Activated CD4-positive, alpha-beta memory T cell treated with anti-CD3 and anti-CD28 coated beads, Interleukin-2, amount 10 ng/mL, durations not matched to agents 7 days and 5 days (primary cell): ENCODE data around the gene METTL24. TPM values are rescaled to one million over a fixed set of nuclear protein-coding genes. Genes with fewer than 3 reads are reported as not detected.
"Not testable (repeated sequence)": the region's sequence is repeated elsewhere in the genome, so short reads cannot be mapped to it uniquely, and the experiment has no call there.

Source experiments
- CTCF ChIA-PET: fragments of 350-600 bp; sonication (Branson Sonifier 250); formaldehyde crosslinking; loops from one replicate; lab custom pipeline; 2021; ENCODE audit warnings: antibody characterized with exemption, inconsistent platforms; lab: Charles Lee
- POLR2A ChIA-PET: fragments of 350-600 bp; sonication (Branson Sonifier 250); formaldehyde crosslinking; loops from one replicate; lab custom pipeline; 2021; ENCODE audit warnings: antibody characterized with exemption; lab: Charles Lee
- DNase-seq: peaks from one replicate; pipeline ENCODE4 v3.0.0-alpha.2; 2020
- H3K27ac Mint-ChIP-seq: one replicate; pipeline ENCODE4 v1.8.0; 2021; ENCODE audit warnings: mild to moderate bottlenecking, mixed read lengths
- H3K27me3 Mint-ChIP-seq: one replicate; pipeline ENCODE4 v1.8.0; 2021; ENCODE audit warnings: mixed read lengths
- H3K36me3 Mint-ChIP-seq: one replicate; pipeline ENCODE4 v1.8.0; 2021; ENCODE audit warnings: low read depth, mixed read lengths
- H3K4me1 Mint-ChIP-seq: one replicate; pipeline ENCODE4 v1.8.0; 2021; ENCODE audit warnings: mixed read lengths
- H3K4me3 Mint-ChIP-seq: one replicate; pipeline ENCODE4 v1.8.0; 2021; ENCODE audit warnings: mild to moderate bottlenecking, mixed read lengths
- H3K9me3 Mint-ChIP-seq: one replicate; pipeline ENCODE4 v1.8.0; 2021; ENCODE audit warnings: mixed read lengths
- total RNA-seq, 2 experiments: library from RNA; stranded (reverse); gene quantifications; one replicate each; pipeline ENCODE4 v1.2.3, GENCODE V29; 2021

Gene METTL24
- total RNA-seq, 2 experiments from 2014 or later, result not detected

DNA sequence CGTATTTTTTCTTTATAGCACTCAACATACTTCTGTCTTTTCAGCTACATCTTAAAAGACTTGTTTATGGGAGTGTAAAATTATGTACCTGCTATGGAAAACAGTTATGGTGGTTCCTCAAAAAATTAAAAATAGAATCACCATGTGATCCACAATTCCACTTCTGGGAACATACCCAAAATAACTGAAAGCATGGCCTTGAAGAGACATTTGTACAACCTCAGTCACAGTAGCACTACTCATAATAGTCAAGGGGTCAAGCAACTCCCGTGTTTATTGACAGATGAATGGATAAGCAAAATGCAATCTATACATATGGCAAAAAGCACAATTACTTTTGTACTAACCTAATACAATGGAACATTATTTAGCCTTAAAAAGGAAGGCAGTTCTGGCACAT is 74.5 kb downstream of the METTL24 start:
- no peak overlapping the region for H3K27ac Mint-ChIP-seq

GRCh38 chr6:110282412-110282811 is 75.7 kb downstream of the METTL24 start:
- no peak overlapping the region for H3K4me3 Mint-ChIP-seq
- peaks cover 13% of the 10 kb centered on the region for H3K27me3 Mint-ChIP-seq
- no peaks in the 10 kb centered on the region for H3K4me1 Mint-ChIP-seq
- H3K9me3 Mint-ChIP-seq, result peaks cover 2% of the 10 kb centered on the region
- no peak overlapping the region for H3K27ac Mint-ChIP-seq
- no peaks in the 10 kb centered on the region for H3K36me3 Mint-ChIP-seq
- ChIA-PET CTCF (no interaction called here), POLR2A (no interaction called here)
- no peak for DNase-seq

More for the DNA sequence above, 74.5 kb downstream of the METTL24 start:
- no peaks in the 10 kb centered on the region for H3K36me3 Mint-ChIP-seq
- no peak overlapping the region for H3K4me3 Mint-ChIP-seq
- DNase-seq, result no peak
- CTCF ChIA-PET, result no interaction called here
- H3K4me1 Mint-ChIP-seq, result no peaks in the 10 kb centered on the region
- H3K9me3 Mint-ChIP-seq, result peaks cover 2% of the 10 kb centered on the region
- POLR2A ChIA-PET, result no interaction called here
- peaks cover 13% of the 10 kb centered on the region for H3K27me3 Mint-ChIP-seq

DNA sequence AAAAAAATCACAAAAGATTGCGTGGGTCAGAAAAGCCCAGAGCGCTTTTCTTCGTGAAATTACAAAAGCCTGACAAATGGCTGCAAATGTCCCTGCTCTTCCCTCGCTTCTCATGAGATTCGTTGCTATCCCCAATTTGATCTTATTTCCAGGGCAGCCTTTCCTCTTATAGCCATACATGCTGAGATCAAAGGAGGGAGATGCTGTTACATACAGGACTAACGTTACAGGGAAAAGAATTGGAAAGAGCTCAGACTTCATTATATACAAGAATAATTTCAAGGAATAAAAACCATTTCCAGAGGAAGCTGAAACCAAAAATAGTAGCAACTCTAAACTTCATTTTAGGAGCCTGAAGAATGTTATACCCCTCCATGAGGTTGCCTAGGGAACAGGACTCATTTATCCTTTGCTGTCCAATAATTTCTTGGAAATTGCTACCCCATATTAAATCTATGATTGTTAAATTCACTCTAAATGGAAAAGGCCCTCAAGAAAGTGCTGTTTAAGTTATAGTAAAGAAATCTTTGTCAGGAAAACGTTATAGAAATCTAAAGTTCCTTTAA is 81.0 kb downstream of the METTL24 start:
- DNase-seq, result no peak
- Mint-ChIP-seq H3K27me3 (peaks cover 10% of the 10 kb centered on the region), H3K27ac (no peak overlapping the region), H3K4me1 (no peaks in the 10 kb centered on the region), H3K4me3 (no peak overlapping the region), H3K9me3 (peaks cover 2% of the 10 kb centered on the region), H3K36me3 (no peaks in the 10 kb centered on the region)
- POLR2A ChIA-PET, result no interaction called here
- CTCF ChIA-PET, result no interaction called here

DNA sequence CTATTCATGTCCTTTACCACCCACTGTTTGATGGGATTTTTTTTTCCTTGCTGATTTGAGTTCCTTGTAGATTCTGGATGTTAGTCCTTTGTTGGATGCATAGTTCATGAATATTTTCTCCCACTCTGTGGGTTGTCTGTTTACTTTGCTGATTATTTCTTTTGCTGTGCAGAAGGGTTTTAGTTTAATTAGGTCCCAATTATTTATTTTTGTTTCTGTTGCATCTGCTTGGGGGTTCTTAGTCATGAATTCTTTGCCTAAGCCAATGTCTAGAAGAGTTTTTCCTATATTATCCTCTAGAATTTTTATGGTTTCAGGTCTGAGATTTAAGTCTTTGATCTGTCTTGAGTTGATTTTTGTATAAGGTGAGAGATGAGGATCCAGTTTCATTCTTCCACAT is 85.4 kb downstream of the METTL24 start:
- H3K27me3 Mint-ChIP-seq, result peaks cover 12% of the 10 kb centered on the region
- H3K9me3 Mint-ChIP-seq, POLR2A ChIA-PET, H3K27ac Mint-ChIP-seq, H3K4me1 Mint-ChIP-seq, CTCF ChIA-PET, DNase-seq, H3K4me3 Mint-ChIP-seq, H3K36me3 Mint-ChIP-seq: not testable (repeated sequence)

- peaks cover 12% of the 10 kb centered on the region for H3K27me3 Mint-ChIP-seq
- H3K4me1 Mint-ChIP-seq, result no peaks in the 10 kb centered on the region
These were observed 86.5 kb downstream of the METTL24 start for GRCh38 chr6:110271732-110272022.

DNA sequence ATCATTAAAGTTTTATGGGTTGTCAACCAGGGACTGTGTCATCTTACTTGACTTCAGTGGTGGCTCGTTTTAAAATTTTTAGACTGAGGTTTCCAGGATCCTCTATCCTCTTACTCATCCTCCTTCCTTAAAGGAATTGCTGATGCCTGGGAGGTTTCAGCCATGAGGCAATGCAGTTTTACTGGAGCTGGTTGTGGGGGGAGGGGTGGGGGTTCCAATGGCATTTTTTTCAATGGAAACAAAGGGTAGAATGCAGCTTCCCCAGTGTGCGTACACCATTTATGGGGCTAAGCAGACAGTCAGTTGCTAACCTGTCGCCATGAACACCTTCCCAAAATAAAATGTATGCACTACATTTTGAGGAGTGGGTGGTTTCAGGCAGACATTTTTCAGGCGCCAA is 88.0 kb downstream of the METTL24 start:
- Mint-ChIP-seq H3K4me3 (no peak overlapping the region), H3K9me3 (peaks cover 2% of the 10 kb centered on the region), H3K27ac (no peak overlapping the region), H3K4me1 (no peaks in the 10 kb centered on the region), H3K36me3 (no peaks in the 10 kb centered on the region), H3K27me3 (peaks cover 12% of the 10 kb centered on the region)
- ChIA-PET POLR2A (no interaction called here), CTCF (no interaction called here)
- DNase-seq, result no peak

More at GRCh38 chr6:110271732-110272022, 86.5 kb downstream of the METTL24 start:
- H3K27ac Mint-ChIP-seq, result no peak overlapping the region
- H3K4me3 Mint-ChIP-seq, result no peak overlapping the region
- no peaks in the 10 kb centered on the region for H3K36me3 Mint-ChIP-seq
- DNase-seq, result no peak
- no peaks in the 10 kb centered on the region for H3K9me3 Mint-ChIP-seq
- CTCF ChIA-PET, result no interaction called here
- POLR2A ChIA-PET, result no interaction called here

DNA sequence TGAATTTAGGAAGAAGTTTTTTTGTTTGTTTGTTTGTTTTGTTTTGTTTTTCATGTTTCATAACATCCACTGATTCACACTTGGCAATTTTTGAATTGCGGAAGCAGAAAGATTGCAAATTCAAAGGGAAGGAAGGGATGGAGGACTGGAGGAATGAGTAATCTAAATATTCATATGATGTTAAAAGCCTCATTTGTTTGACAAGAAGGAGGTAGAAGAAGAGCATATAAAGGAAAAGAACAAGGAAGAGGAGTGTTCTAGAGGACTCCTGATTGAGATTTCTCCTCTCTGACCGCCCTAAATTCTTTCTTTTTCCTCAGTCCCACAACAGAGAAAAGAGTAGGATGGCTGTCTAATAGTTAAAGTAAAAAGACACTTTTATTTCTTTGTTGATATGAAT is 88.5 kb downstream of the METTL24 start:
- H3K9me3 Mint-ChIP-seq, result peaks cover 2% of the 10 kb centered on the region
- no peaks in the 10 kb centered on the region for H3K36me3 Mint-ChIP-seq
- H3K27me3 Mint-ChIP-seq, result peaks cover 12% of the 10 kb centered on the region
- H3K27ac Mint-ChIP-seq, result no peak overlapping the region
- H3K4me1 Mint-ChIP-seq, result no peaks in the 10 kb centered on the region
- H3K4me3 Mint-ChIP-seq, result no peak overlapping the region
- CTCF ChIA-PET, result no interaction called here
- POLR2A ChIA-PET, result no interaction called here
- DNase-seq, result no peak

DNA sequence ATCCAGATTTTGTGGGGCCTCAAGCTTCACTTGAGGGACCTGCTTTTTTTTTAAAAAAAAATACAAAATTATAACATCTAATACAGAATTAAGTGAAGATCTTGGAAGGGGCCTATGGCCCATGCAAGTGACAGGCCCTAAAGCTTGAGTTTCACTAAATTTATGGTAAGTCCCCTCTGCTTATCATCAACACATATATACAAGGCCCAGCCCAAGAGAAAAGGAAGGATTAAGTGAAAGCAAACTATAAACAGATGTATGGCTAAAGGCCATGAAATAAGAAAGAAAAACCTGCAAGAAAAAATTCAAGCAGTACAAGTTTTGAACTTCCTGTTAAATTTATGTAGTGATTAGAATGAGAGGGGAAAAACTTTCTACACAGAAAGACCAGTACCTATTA is 91.2 kb downstream of the METTL24 start:
- Mint-ChIP-seq H3K4me3 (no peak overlapping the region), H3K27me3 (peaks cover 3% of the 10 kb centered on the region), H3K4me1 (no peaks in the 10 kb centered on the region), H3K9me3 (peaks cover 2% of the 10 kb centered on the region), H3K27ac (no peak overlapping the region), H3K36me3 (no peaks in the 10 kb centered on the region)
- no peak for DNase-seq
- ChIA-PET POLR2A (no interaction called here), CTCF (no interaction called here)

DNA sequence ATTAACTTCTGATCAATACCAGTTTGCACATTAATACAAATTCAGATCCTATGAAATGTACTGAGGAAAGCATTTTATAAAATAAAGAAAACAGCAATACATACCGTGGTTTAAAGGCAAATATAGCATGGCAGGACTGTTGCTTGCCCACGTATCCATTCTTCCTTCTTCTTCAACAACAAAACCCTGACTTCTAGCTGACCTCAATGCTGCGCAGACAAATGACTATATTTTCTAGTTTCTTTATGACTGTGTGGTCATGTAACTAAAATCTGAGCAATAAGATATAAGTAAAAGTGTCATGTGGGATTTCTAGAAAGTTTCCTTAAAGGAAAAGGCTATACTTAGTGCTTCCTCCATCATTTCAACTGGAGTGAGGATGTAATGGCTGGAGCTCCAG is 92.9 kb downstream of the METTL24 start:
- DNase-seq, result no peak
- Mint-ChIP-seq H3K4me1 (no peaks in the 10 kb centered on the region), H3K9me3 (peaks cover 2% of the 10 kb centered on the region), H3K4me3 (no peak overlapping the region), H3K27me3 (peaks cover 7% of the 10 kb centered on the region), H3K27ac (no peak overlapping the region), H3K36me3 (no peaks in the 10 kb centered on the region)
- CTCF ChIA-PET, result no interaction called here
- POLR2A ChIA-PET, result no interaction called here

GRCh38 chr6:110256366-110256765 is 101.8 kb downstream of the METTL24 start:
- Mint-ChIP-seq H3K27me3 (peaks cover 2% of the 10 kb centered on the region), H3K36me3 (no peaks in the 10 kb centered on the region)

DNA sequence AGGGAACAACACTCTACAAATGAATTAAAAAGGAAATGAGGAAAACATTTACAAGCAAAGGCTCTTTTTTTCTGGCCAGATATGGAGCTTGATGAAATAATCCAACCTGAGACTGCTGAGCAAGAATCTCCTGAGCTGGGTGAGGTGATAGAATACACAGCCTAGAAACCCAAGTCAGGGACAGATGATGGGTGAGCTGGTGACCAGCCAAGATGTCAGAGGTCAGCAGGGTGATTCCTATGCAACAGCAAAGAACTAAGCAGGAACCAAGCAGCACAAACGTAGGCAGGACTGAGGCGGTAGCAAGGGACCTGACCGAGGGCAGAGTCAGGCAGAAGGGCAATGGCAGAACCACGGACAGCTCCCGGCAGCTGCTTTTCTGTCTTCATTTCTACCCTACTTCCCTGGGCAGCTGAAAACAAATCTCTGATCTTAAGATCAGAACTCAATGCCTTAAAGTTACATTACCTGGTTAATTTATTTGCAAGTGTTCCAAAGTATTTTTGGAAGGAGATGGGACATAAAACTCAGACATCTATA is 102.9 kb downstream of the METTL24 start:
- CTCF ChIA-PET, result no interaction called here
- Mint-ChIP-seq H3K27me3 (no peaks in the 10 kb centered on the region), H3K9me3 (peaks cover 3% of the 10 kb centered on the region), H3K4me1 (no peaks in the 10 kb centered on the region), H3K36me3 (no peaks in the 10 kb centered on the region), H3K27ac (no peak overlapping the region), H3K4me3 (no peak overlapping the region)
- POLR2A ChIA-PET, result no interaction called here
- DNase-seq, result peak; percentile 19

More at GRCh38 chr6:110256366-110256765, 101.8 kb downstream of the METTL24 start:
- no peak overlapping the region for H3K27ac Mint-ChIP-seq
- peaks cover 3% of the 10 kb centered on the region for H3K9me3 Mint-ChIP-seq
- ChIA-PET CTCF (no interaction called here), POLR2A (no interaction called here)
- H3K4me3 Mint-ChIP-seq, result no peak overlapping the region
- DNase-seq, result no peak
- H3K4me1 Mint-ChIP-seq, result no peaks in the 10 kb centered on the region

GRCh38 chr6:110250838-110251237 is 107.3 kb downstream of the METTL24 start:
- CTCF ChIA-PET, result no interaction called here
- no peak overlapping the region for H3K4me3 Mint-ChIP-seq
- no peaks in the 10 kb centered on the region for H3K36me3 Mint-ChIP-seq
- H3K27me3 Mint-ChIP-seq, result no peaks in the 10 kb centered on the region
- no peak for DNase-seq
- H3K27ac Mint-ChIP-seq, result no peak overlapping the region
- no peaks in the 10 kb centered on the region for H3K9me3 Mint-ChIP-seq
- POLR2A ChIA-PET, result no interaction called here
- H3K4me1 Mint-ChIP-seq, result no peaks in the 10 kb centered on the region

GRCh38 chr6:110250058-110250457 is 108.1 kb downstream of the METTL24 start:
- CTCF ChIA-PET, result no interaction called here
- no peaks in the 10 kb centered on the region for H3K36me3 Mint-ChIP-seq
- no peaks in the 10 kb centered on the region for H3K9me3 Mint-ChIP-seq
- no peak for DNase-seq
- POLR2A ChIA-PET, result no interaction called here
- H3K4me1 Mint-ChIP-seq, result no peaks in the 10 kb centered on the region
- H3K27ac Mint-ChIP-seq, result no peak overlapping the region
- no peaks in the 10 kb centered on the region for H3K27me3 Mint-ChIP-seq
- no peak overlapping the region for H3K4me3 Mint-ChIP-seq

GRCh38 chr6:110246900-110247546 is 111.1 kb downstream of the METTL24 start:
- H3K4me3 Mint-ChIP-seq, result no peak overlapping the region

More at GRCh38 chr6:110246900-110247546, 111.1 kb downstream of the METTL24 start:
- H3K36me3 Mint-ChIP-seq, result no peaks in the 10 kb centered on the region
- no peaks in the 10 kb centered on the region for H3K4me1 Mint-ChIP-seq
- ChIA-PET CTCF (no interaction called here), POLR2A (no interaction called here)
- H3K9me3 Mint-ChIP-seq, result peaks cover 1% of the 10 kb centered on the region
- DNase-seq, result no peak
- H3K27me3 Mint-ChIP-seq, result no peaks in the 10 kb centered on the region
- no peak overlapping the region for H3K27ac Mint-ChIP-seq
